Activated CD4-positive, alpha-beta T cell treated with anti-CD3 and anti-CD28 coated beads, Interleukin-2, amount 50 U/mL, for 1 hour (primary cell): ENCODE results near the gene FBXW8.
A peak's percentile ranks its signal among the peaks of the same experiment; 100 is the strongest.

Experiments
- DNase-seq: peaks from one replicate; pipeline ENCODE4 v3.0.0-alpha.2; 2020

Gene FBXW8

GRCh38 chr12:116910645-116911451 lies at the start of gene FBXW8:
TSS of gene FBXW8 (plus strand) at chr12:116910950. CDS start at chr12:116911038, 88 bp downstream.
- peak; percentile 43 for DNase-seq

GRCh38 chr12:116861320-116861719 lies 49.4 kb upstream of the FBXW8 start:
- DNase-seq, result peak; percentile 13

GRCh38 chr12:116862167-116862566 lies 48.6 kb upstream of the FBXW8 start:
- no peak for DNase-seq

DNA sequence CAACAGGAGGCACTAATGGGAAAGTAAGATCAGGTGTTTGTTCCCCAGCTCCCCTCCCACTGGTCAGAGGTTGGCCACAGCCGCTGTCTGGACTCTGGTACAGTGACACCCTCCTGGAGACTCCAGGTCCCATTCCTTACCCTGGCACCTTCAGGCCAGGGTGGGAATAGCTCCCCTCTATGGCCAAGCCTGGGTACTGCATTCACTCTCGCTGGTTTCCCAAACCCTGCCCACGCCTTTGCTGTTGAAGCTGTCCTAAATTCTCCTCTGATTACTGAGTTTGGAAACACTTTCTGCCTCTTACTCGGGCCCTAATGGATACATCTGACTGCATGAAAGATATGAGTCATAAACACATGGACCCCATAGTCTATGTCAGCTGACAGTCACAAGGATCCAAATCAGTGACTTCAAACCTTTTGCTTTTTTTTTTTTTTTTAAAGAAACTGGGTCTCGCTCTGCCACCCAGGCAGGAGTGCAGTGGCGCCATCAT lies 47.4 kb upstream of the FBXW8 start:
- no peak for DNase-seq

- no peak for DNase-seq
These were observed 46.2 kb upstream of the FBXW8 start for GRCh38 chr12:116864371-116865160.

DNA sequence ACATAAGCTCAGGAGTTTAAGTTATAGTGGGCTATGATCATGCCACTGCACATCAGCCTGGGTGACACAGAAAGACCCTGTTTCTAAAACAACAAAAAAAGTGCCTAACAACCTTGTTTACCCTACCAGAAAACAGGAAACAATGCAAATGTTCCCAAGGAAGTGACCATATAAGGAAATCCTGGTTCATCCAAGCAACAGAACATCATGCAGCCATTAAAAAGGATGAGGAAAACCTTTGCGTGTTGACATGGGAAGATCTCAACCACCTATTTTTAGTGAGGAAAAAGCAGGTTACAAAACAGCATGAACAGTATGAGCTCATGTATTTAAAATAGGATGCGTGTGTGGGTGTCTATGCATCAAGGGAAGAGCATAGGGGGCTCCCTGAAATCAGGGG lies 43.2 kb upstream of the FBXW8 start:
- no peak for DNase-seq

- no peak for DNase-seq
These were observed 40.4 kb upstream of the FBXW8 start for GRCh38 chr12:116870306-116870705.

DNA sequence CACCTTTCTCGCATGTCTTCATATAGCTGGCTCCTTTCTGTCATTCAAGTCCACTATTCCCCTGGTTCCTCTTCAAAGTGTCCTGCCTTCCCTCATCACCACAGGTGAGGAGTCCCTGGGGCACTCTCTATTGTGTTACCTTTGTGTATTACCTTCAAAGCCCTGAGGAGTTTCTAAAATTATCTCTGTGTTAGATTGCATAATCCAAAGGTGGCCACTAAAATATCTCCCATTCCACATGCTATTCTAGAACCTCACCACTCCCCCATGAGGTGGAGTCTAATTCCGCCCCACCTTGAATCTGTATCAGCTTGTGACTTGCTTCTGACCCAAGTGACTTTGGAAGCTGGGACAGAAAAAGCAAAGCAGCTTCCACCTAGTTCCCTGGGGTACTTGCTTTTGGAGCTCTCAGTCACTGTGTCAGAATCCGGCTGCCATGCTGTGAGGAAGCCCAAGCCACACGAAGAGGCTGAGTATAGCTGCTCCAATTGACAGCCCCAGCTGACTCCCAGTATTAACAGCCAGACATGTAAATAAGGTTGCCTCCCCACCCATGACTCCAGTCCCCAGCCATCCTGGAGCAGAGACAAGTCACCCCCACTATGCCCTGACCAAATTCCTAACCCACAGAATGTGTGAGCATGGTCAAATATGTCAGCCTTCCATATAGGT lies 36.3 kb upstream of the FBXW8 start:
- DNase-seq, result no peak

- DNase-seq, result no peak
These were observed 34.4 kb upstream of the FBXW8 start for GRCh38 chr12:116876151-116876869.

DNA sequence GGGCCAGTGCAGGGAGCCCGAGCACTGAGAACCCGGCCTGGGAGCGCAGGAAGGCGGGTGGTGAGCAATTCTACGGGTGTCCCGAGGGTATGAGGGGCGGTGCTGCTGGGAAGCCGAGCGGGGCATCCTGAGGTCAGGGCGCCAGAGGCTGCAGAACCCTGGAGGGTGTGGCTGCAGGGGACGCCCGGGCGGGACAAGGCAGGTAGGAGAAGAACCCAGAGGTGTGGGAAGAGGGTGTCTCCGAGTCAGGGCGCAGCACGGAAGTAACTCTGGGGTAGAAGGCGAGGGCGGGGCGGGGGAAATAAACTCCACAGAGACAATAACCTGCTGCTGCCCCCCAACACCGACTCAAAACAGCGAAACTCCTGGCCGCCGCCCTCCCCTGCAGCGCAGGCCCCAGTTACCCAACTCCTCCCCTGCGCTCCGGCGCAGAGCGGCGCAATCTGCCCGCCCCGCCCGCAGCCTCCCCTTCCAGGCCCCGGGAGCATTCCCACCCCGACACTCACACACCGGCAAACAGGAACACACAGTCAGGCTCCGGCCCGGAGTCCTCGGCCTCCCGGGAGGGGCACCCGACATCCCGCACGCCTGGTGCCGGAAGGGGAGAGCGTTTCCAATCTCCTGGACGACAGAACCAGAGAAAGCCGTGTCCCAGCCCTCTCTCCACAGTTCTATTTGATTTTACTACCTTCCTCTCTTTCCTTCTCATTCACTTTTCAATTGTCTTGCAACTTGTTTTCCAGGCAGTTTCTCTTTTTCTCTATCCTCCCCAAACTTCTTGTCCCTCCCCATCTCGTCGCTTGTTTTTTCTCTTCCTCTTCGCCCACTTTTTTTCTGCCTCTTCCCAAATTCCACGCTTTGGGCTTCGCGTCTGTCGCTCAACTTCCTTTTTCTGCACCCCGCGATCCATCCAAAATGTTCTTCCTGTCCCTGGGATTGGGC lies 31.9 kb upstream of the FBXW8 start:
- no peak for DNase-seq

GRCh38 chr12:116879509-116880212 lies 31.1 kb upstream of the FBXW8 start:
- no peak for DNase-seq

- no peak for DNase-seq
These were observed 30.4 kb upstream of the FBXW8 start for GRCh38 chr12:116880213-116880816.

DNA sequence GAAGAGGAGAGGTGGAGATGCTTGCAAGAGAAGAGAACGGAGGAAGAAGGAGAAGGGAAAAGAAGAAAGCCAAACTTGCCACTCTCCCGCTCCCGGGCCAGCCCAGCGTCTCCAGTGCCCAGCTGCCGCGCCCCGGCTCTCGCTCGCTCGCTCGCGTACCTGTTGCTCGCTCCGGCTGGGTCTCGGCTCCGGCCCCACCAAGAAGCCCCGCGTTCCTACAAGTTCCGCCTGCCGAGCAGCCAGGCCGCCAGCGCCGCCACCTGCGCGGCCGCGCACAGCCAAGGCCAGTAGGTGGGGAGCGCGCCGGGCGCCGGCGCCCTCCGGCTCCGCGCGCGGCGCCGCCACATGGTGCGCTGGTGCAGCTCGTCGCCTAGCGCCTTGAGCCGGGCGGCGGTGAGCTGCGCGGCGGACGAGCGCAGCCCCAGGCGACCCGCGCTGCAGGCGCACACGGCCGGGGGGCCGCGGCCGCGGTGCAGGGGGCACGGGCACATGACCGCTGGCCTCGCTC lies 29.9 kb upstream of the FBXW8 start:
- peak; percentile 5 for DNase-seq

GRCh38 chr12:116881325-116881876 lies 29.3 kb upstream of the FBXW8 start, which contains the start of gene HRK:
TSS of gene HRK (minus strand) at chr12:116881441. CDS start at chr12:116881307, 134 bp downstream.
- DNase-seq, result no peak

GRCh38 chr12:116881877-116882507 lies 28.8 kb upstream of the FBXW8 start:
- no peak for DNase-seq

DNA sequence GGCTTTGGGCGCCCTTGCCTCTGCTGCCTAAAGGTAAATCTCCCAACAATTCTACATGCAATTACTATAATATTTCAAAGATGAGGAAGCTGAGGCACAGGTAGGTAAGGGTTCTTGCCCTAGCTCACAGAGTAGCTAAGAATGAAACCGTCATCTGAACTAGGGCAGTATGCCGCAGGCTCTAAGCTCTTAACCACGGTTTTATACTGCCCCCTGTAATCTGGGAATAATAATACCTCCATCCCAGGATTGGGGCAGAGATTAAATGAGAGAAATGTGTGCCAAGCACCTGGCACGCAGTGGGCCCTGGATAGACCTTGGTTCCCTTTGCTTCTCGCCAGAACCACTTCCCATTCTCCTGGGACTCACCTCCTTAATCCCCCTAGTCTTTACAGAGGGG lies 28.0 kb upstream of the FBXW8 start:
- DNase-seq, result no peak

DNA sequence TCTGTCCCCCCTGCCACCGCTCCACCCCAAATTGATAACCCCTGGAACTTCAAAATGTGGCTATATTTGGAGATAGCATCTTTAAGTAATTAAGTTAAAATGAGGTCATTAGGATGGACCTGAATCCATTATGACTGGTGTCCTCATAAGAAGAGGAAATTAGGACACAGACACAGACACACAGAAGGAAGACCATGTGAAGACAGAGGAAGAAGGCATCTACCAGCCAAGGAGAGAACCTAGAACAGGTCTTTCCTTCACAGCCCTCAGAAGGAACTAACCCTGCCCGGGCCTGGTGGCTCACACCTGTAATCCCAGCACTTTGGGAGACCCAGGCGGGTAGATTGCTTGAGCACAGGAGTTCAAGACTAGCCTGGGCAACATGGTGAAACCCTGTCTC lies 25.9 kb upstream of the FBXW8 start:
- no peak for DNase-seq

DNA sequence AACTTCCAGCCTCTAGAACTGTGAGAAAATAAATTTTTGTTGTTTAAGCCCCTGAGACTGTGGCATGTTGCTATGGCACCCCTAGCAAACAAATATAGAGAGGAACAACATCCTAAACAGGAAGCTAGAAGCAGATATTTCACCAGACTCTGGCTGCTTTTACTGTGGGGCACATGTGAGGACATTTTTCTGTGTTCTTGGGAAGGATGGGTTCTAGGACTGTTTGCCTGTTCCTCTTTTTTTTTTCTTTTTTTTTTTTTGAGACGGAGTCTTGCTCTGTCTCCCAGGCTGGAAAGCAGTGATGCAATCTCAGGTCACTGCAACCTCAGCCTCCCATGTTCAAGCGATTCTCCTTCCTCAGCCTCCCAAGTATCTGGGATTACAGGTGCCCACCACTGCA lies 25.3 kb upstream of the FBXW8 start:
- no peak for DNase-seq

GRCh38 chr12:116887244-116887643 lies 23.5 kb upstream of the FBXW8 start:
- no peak for DNase-seq
